Middle frontal gyrus (tissue), 1 donor: ENCODE measurements around the gene IDNK.
"Not testable (repeated sequence)": the region's sequence is repeated elsewhere in the genome, so short reads cannot be mapped to it uniquely, and the experiment has no call there.

Experiments
- DNase-seq: peaks from one replicate; pipeline ENCODE4 v3.0.0-alpha.2; 2015; ENCODE audit warnings: low spot score; ENCODE audit errors: extremely low spot score

Gene IDNK

DNA sequence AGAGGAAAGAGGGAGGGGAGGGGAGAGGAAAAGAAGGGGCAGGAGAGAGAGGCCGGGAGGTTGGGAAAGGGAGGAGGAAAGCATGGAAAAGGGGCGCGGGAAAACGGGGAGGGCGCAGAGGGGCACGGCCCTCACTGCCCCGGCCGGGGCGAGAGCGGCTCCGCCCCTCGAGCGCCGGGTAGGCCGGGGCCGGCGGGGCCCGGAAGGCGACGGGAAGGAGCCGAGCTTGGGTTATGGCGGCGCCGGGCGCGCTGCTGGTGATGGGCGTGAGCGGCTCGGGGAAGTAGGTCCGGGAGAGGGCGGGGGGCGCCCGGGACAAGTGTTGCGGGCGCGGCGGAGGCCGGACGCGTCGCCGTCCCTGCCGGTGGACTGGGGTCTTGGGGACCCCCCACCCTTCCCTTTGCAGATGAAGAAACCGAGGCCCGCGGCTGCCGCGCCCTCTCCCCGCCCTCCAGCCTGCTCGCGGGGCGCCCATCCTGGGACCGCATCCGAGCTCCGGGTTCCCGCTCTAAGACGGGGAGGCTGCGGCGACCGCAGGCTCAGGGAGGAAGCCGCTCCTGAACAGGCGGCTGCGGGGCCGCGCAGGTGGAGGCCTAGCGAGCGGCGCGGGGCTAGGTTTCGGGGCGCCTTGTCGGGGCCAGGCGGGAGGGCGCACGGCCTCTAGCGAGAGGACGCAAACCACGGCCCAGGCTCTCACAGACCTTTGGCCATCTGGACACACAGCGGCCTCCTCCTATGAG lies at the start of gene IDNK:
IDNK (plus strand) TSS at position 205 of the 740 bp plus-strand sequence; CDS start at position 234, 29 bp downstream.
- DNase-seq = no peak

DNA sequence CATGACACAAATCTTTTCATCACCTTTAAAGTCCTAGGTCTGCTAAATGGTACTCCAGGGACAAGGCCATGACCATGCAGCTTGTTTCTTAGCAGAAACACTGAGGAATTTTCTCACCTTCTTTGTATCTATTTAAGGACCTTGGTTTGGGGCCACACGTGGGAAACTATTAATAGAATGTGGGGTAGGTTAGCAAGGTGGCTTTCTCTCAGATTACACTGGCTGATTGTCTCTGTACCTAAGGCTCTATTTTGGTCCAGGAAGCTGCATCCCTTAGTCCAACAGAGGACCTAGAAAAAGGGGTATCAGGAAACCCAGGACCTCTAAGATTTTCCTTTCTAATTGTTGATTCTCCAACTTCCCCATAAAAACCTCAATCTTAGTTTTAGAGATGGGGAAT lies 48.5 kb upstream of the IDNK start:
- DNase-seq = no peak

DNA sequence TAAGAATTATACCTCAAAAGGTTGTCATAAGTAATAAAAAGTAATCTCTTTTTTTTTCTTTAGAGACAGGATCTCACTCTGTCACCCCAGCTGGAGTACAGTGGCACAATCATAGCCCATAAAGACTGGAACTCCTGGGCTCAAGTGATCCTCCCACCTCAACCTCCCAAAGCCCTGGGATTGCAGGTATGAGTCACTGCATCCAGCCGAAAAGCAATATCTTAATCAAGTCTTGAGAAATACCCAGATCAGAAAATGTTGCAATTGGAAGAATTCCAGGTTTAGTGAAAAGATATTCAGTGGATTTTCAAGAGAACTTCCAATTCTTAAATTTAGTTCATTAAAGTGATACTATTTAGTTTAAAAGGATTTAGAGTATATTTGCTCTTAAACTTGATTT lies 40.9 kb upstream of the IDNK start:
- no peak for DNase-seq

DNA sequence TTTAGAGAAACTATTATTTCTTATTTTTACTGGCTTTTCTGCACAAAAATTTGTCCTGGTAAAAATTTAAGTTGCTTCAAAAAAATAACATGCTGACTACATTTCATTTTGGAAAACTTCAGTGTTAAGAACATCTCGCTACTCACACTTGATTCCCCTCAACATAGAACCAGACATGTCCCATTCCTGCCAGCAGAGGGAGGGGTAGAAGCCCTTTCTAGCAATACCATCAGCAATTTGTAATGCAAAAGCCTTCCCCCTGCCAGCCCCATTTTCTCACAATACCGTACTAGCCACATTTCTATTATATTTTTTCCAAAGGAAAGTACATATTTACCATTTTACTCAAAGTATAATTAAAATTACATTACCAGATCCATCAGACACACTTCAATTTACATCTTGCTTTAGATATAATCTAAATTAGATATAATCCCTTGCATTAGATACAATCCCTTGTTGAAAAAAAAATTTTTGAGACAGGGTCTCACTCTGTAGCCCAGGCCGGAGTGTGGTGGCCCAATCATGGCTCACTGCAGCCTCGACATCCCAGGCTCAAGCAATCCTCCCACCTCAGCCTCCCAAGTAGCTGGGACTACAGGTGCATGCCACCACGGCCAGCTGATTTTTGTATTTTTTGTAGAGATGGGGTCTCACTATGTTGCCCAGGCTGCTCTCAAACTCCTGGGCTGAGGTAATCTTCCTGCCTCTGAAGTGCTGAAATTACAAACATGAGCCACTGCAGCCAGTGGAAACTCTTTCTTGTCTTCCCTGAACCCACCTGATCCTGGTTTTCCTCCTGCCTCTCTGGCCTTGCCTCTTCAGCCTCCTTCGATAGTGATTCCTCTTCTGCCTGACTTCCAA lies 39.6 kb upstream of the IDNK start:
- DNase-seq = no peak

DNA sequence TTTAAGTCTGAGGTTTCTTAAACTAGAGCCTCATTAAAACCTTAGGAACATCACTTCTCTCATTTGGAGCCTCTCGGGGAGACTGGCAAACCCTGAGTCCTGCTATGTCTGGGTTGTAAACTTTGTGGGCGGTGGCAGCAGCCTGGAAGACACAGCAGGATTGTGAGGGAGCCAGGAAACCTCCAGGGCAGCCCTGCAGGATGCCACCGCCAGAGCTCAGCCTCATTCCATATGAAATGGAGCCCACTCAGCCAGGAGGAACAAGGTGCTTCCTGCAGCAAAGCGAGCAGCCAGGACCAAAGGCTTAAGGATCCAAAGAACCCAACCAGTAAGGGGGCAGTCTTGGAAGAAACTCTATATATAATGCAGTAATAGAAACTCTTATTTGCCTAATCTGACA lies 37.9 kb upstream of the IDNK start:
- DNase-seq = no peak

DNA sequence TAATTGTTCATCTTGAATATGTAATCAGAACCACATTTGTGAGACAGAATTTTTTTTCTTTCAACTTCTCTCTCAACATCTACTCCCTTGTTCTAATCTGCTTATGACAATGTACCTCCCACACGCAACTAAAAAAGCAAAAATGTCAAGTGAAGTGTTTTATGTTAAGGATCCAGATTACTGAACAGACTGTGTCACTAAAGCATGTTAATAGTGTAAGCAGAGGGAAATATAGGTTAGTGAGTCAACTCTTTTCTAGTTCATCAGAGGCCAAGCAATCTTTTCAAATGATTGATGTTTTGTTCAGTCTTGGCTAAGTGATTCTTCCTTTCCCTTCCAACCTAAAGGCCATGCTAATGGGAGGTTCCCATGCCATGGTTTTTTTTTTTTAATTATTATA lies 34.7 kb upstream of the IDNK start:
- DNase-seq = no peak

DNA sequence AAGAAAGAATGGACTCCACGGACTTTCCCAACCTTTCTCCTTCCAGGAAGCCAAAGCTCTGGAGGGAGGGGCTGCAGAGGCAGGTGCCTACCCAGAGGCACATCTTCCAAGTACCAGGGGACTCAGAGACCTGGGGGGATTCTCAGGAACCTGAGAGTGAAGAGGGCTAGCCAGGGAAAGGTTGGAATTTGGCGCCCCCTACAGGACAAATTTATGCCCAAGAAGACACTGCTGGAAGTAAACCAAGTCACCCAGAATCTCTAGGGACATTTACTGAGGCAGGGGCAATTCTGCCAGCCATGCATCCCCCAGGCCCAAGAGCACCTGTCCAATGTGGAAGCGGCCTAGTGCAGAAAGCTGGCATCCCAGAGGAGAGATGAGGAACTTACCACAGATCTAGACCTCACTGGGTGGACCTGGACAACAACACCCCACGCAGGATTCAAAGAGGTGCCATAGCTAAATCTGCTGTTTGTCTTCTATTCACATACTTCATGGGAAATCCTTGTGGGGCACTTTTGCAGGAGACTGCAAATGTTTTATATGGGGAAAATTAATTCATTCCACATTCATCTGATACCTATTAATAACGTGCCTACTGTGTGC lies 25.9 kb upstream of the IDNK start:
- no peak for DNase-seq

DNA sequence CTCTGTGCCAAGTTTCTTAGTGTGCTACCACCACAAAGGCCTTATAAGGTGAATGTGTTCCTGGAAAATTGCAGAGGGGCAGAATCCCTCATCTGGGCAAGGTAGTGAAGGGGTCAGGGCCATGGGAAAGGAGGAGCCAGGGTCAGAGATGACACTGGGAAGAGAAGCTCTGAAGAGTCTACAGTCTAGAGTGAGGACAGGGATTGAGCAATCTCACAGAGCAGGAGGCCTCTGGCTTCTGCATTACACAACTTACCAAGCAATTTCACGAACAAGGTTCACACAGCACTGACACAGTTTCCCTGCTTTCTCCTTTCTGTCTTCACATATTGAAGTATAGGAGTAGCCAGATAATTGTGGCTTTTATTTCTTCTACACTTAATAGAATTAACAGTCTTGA lies 24.5 kb upstream of the IDNK start:
- no peak for DNase-seq

DNA sequence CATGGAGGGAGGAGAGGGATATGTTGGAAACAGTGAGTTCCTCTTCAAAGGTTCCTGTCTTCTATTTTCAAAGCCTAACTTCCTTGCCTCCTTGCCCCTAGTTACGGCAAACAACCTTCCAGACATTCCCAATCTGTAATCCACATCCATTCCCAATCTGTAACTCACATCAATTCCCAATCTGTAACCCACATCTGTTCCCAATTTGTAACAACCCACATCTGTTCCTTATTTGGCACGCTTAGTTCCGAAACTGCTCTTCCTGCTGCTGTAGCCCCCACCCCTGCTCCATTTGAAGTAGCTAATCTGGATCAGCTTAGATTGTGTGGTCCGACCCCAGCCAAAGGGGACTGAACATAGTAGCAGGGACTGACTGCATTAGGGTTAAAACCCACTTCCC lies 23.9 kb upstream of the IDNK start:
- no peak for DNase-seq

DNA sequence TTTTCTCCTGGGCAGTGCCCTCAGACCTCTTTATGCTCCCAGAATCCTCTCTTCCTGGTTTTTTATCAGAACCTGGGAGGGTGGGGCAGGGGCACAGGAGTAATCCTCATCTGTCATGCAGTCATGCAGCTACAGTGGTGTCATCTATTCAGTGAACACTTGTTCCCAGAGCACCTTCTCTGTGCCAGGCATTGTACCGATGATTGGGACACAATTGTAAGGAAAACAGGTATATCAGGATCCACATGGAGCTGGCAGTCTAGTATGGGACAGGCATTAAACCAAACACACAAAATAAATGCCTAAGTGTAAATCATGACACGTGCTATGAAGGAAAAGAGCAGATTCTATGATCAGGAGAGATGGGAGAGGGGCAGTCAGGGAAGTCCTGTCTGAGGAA lies 21.5 kb upstream of the IDNK start:
- no peak for DNase-seq

DNA sequence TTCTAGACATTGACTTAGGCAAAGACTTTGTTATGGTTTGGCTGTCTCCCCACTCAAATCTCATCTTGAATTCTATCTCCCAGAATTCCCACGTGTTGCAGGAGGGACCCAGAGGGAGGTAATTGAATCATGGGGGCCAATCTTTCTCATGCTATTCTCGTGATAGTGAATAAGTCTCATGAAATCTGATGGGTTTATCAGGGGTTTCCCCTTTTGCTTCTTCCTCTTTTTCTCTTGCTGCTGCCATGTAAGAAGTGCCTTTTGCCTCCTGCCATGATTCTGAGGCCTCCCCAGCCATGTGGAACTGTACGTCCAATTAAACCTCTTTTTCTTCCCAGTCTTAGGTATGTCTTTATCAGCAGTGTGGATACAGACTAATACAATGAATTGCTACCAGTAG lies 15.3 kb upstream of the IDNK start:
- DNase-seq = not testable (repeated sequence)

DNA sequence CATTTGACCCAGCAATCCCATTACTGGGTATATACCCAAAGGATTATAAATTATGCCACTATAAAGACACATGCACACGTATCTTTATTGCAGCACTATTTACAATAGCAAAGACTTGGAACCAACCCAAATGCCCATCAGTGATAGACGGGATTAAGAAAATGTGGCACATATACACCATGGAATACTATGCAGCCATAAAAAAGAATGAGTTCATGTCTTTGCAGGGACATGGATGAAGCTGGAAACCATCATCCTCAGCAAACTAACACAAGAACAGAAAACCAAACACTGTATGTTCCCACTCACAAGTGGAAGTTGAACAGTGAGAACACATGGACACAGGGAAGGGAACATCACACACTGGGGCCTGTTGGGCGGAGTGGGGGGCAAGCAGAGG lies 9.6 kb upstream of the IDNK start:
- not testable (repeated sequence) for DNase-seq

DNA sequence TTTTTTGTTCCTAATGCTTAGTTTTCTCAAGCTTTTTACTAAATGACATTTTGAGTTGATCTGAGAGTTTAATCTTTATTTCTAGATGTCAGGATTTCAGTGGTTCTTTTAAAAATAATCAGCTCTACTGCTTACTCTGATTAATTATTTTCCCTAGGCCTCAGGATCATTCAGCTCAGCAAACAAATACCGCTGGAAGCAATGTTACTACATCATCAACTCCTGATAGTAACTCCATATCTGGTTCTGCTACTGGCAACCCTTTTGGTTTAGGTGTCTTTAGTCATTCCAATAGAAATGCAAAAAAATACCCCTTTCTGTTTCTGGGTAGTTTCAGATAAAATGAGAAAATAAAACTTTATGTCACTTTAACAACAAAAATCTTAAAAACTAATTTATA lies 5.6 kb upstream of the IDNK start:
- no peak for DNase-seq

DNA sequence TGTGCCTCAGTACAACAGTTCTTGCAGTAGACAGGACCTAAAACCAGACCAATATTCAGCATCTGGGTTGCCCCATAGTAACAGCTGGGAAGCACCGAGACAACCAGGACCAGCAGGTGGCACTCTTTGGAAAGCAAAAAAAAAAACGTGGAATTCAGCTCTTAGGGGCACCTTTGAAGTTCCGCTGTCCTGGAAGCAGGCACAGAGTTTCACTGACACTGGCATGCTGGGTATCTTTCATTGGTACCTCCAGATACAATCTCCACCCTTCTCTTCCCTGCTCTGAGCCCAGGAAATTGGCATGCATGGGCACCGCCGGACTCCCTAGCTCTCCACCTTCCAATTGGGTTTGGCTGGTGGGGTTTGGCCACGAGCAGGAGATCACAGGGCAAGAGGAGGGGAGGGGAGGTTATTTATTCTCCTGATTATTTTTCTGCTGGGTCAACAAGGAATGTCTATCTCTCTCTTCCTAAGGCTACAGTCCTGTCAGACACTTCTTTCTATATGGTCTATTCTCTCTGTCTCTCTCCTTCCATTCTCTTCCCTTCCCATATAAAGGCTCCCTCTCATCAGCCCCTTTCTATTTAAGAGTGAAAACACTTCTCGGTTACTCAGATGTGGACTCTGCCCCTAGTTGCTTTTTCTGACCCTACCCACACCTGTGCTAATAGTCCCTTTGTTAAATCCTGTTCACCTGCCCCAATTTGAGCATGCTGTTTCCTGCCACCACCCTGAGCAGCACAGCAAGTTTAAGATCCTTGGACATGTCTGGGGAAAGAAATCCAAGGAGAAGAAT lies 1.9 kb upstream of the IDNK start:
- DNase-seq = no peak

DNA sequence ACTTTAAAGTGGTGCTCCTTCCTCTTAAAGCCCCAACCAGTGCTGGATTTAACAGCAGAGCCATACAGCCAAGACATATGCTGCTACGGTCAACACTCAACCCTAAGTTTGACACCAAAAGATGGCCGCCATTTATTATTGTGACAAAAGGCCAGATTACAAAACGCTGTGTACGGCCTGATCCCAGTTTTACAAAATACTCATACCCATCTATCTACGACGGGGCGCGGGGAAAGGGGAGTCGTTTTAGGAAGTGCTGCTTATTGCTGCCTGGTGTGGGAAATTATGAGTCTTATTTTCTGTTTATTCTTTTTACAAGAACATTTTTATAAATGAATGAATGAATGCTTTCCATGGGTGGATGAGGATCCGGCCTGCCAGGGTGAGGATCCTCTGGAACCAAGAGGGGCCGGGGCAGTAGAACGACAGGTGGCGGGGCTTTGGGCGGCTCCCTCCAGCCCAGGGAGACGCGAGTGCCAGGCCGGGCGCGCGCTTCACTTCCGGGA lies 457 bp upstream of the IDNK start:
- DNase-seq = no peak

DNA sequence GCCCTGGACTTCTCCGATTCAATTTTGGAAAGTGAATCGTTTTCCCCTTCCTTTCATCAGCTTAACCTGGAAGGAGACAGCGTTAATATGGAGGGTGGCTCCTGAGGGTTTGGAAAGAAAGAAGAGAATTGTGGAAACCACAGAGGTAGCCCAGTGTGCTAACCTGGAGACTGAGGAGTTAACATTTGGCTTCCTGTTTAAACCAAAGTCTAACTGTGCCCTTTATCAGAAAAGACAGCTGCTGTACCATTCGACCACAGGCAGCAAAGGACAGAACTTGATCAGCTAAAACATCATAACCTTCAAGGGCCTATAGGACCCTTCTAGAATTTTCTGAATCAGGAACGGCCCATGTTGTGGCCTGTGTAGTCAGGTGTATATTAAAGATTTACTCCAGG lies 735 bp downstream of the IDNK start:
- no peak for DNase-seq

DNA sequence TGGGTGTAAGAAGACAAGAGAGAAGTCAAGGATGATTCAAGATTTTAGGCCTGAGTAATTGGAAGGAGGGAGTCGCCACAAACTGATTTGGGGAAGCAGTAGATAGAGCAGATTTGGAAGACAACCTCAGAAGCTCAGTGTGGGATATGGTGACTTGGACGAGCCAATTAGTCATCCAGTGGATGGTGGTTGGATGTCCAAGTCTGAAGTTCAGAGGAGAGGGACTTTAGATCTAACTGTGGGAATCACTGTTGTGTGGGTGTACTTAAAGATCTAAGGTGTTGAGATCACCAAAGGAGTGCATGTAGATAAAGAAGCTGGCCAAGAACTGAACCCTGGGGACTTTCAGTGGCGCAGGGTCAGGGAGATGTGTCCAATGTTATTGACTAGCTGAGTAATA lies 2.2 kb downstream of the IDNK start:
- DNase-seq = no peak

DNA sequence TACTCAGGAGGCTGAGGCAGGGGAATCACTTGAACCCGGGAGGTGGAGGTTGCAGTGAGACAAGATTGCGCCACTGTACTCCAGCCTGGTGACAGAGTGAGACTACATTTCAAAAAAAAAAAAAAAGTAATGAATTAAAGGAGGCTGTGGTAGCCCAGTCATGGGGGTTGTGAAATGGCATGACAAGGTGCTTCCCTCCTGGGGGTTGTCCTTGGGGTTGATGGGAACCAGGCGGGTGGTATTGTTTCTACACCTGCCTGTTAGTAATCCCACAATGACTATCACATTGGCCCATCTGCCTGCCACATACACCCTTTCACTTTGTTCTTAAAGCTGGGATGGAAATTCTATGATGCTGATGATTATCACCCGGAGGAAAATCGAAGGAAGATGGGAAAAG lies 5.6 kb downstream of the IDNK start:
- no peak for DNase-seq

DNA sequence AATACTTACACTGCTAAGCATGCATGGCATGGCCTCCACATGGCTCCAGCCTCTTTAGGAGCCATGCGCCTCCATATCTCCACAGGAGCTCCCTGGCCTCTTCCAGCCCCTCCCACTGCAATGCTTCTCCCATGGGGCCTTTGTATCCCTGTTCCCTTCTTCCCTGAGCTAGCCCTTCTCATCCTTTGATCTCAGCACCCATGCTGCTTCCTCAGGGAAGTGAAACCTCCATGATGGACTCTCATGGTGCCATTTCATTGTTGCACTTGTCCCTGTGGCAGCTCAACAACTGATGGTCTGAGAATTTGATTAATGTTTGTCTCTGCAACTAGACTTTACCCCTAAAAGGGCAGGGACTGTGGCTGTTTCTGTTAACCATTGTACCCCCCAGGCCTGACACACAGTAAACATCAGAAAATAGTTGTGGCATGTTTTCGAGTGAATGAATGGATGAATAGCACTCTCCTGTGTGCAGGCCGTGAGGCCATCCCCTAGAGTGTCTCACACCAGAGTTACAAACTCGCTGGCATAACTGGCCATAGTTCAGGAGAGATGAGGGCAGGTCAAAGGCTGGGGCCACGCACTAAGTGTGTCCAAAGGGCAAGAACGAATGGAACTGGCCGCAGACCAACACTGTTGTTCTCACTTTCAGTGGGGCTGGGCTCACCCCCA lies 6.6 kb downstream of the IDNK start:
- DNase-seq = no peak

DNA sequence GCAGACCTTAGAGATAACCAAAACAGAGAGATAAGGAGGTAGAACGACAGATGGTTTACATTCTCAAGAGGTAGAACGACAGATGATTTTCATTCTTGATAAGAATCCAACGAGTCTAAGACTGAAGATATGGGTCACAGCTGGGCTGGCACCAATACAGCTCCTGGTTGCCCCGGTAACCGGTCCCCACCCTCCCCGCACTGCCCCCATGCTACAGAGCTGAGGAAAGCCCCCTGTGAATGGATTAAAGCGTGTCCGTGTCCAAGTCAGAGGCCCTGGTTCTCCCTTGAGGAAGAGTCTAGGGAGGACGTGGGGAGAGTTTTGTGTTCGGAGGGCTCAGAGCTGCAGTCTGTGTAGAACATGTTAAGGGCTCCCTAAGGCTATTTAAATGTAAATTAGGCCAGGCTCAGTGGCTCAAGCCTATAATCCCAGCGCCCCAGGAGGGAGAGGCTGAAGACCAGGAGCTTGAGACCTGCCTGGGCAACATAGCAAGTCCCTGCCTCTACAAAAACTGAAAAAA lies 8.1 kb downstream of the IDNK start:
- DNase-seq = no peak

DNA sequence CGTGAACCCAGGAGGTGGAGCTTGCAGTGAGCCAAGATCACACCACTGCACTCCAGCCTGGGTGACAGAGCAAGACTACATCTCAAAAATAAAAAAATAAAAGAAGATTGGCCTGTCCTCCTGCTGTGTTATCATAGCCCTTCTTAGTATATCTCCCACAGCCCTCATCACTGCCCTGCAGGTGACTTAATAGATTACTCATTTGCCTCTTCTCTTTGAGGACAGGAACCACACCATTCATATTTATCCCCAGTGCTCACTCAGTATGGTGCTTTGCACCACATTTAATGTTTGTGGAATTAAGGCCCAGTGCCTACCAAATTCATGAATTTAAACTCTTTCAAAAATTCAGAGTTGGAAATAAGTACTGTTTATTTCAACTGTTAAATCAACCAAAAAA lies 10.3 kb downstream of the IDNK start:
- no peak for DNase-seq
